Thyroid gland (tissue), 4 donors: ENCODE measurements around the gene BACH2. TPM values are rescaled to one million over a fixed set of nuclear protein-coding genes. Genes with fewer than 3 reads are reported as not detected.

Source experiments
- DNase-seq, 2 donors: peaks; one replicate each; pipeline ENCODE4 v3.0.0-alpha.2; 2019
- H3K27ac ChIP-seq, 3 donors: fragments of 200-600 bp; sonication (generic); 1 replicate in 2 of 3; 2 replicates in 1 of 3; pipeline ENCODE4 v1.5.1; 2016 to 2019; ENCODE audit warnings: mild to moderate bottlenecking in 1 of 3, moderate library complexity in 1 of 3
- H3K27me3 ChIP-seq: fragments of 200-600 bp; sonication (generic); one replicate; pipeline ENCODE4 v1.5.1; 2019
- H3K36me3 ChIP-seq, 2 donors: fragments of 200-600 bp; sonication (generic); one replicate each; pipeline ENCODE4 v1.5.1; 2016 to 2019
- H3K4me1 ChIP-seq, 2 donors: fragments of 200-600 bp; sonication (generic); one replicate each; pipeline ENCODE4 v1.5.1; 2017 to 2019
- H3K4me3 ChIP-seq, 3 donors: fragments of 200-600 bp; sonication (generic); replicated peaks in 1 of 3; 1 replicate in 2 of 3; 2 replicates in 1 of 3; pipeline ENCODE4 v1.5.1; 2016; ENCODE audit warnings: mild to moderate bottlenecking in 1 of 3
- H3K9me3 ChIP-seq: fragments of 200-600 bp; sonication (generic); one replicate; pipeline ENCODE4 v1.5.1; 2017
- CTCF ChIP-seq, 6 experiments: fragments of 200-600 bp in 3 of 6; fragments of 450-650 bp in 3 of 6; sonication (generic) in 3 of 6; IDR thresholded peaks; one replicate each; pipeline ENCODE4 v1.5.1; 2016 to 2019; ENCODE audit warnings: antibody characterized with exemption in 6 of 6, mild to moderate bottlenecking in 2 of 6, inconsistent platforms in 1 of 6, moderate library complexity in 1 of 6
- POLR2A ChIP-seq, 2 donors: fragments of 450-650 bp; IDR thresholded peaks; one replicate each; pipeline ENCODE4 v1.6.1; 2017; ENCODE audit warnings: antibody characterized with exemption in 2 of 2, mild to moderate bottlenecking in 2 of 2, moderate library complexity in 1 of 2
- WGBS, 2 donors: methylation state at CpG; one replicate each; pipeline ENCODE4 v1.1.5; 2017; 5-methylcytosine and 5-hydroxymethylcytosine counted together
- intact Hi-C: fragments of 100-400 bp; cut with DNase I; formaldehyde crosslinking; loops from one replicate; pipeline ENCODE4 v1.15.1; 2023
- total RNA-seq, 4 donors: library from RNA; depleted of rRNA; stranded (reverse); fragments of >200 nt; gene quantifications; one replicate each; pipeline ENCODE4 v1.2.3, GENCODE V29; 2016

BACH2 gene
- total RNA-seq, 4 donors from 2014 or later: 0.98 to 6.6 (median 3.9) TPM

GRCh38 chr6:90301816-90302215 lies 5.2 kb upstream of the BACH2 start:
- Histone ChIP-seq H3K4me3 (no peak overlapping the region), H3K36me3 (no peaks in the 10 kb centered on the region), H3K9me3 (no peaks in the 10 kb centered on the region), H3K27ac (no peak overlapping the region), H3K27me3 (no peaks in the 10 kb centered on the region), H3K4me1 (no peaks in the 10 kb centered on the region)
- TF ChIP-seq CTCF (IDR thresholded peaks at IDR 0.05) (no peak), POLR2A (IDR thresholded peaks at IDR 0.05) (no peak)
- no peak for DNase-seq
- intact Hi-C loops: no loop called here
- WGBS, 2 donors: 87 to 91% methylated on average over 1 of the region's 1 CpG

GRCh38 chr6:90298459-90299053 lies 1.9 kb upstream of the BACH2 start:
- TF ChIP-seq POLR2A (IDR thresholded peaks at IDR 0.05) (no peak), CTCF (IDR thresholded peaks at IDR 0.05) (no peak)
- no peak overlapping the region for H3K4me3 ChIP-seq
- intact Hi-C loops: loop anchor here (5.0 to 10.0 kb wide), 4 partner anchors 74 to 314 kb away; no protein-coding TSS in a partner anchor
- H3K36me3 ChIP-seq: no peaks in the 10 kb centered on the region
- H3K27me3 ChIP-seq: no peaks in the 10 kb centered on the region
- H3K27ac ChIP-seq: no peak overlapping the region
- peaks cover 7% of the 10 kb centered on the region in 2 donors for H3K4me1 ChIP-seq
- 92 to 93% methylated on average over 7 of the region's 7 CpGs for WGBS, 2 donors
- H3K9me3 ChIP-seq: no peaks in the 10 kb centered on the region
- DNase-seq: no peak

GRCh38 chr6:90297867-90298381 lies 1.3 kb upstream of the BACH2 start:
- TF ChIP-seq POLR2A (IDR thresholded peaks at IDR 0.05) (no peak), CTCF (IDR thresholded peaks at IDR 0.05) (no peak)
- intact Hi-C loops: loop anchor here (5.0 to 10.0 kb wide), 4 partner anchors 74 to 313 kb away; no protein-coding TSS in a partner anchor
- no peak overlapping the region for H3K4me3 ChIP-seq

GRCh38 chr6:90297115-90297866 lies 648 bp upstream of the BACH2 start:
- peaks cover 7% of the 10 kb centered on the region in 2 donors for H3K4me1 ChIP-seq
- no peaks in the 10 kb centered on the region for H3K9me3 ChIP-seq
- no peaks in the 10 kb centered on the region for H3K36me3 ChIP-seq
- H3K27me3 ChIP-seq: no peaks in the 10 kb centered on the region
- TF ChIP-seq CTCF (IDR thresholded peaks at IDR 0.05) (no peak), POLR2A (IDR thresholded peaks at IDR 0.05) (no peak)
- WGBS, 2 donors: 45 to 51% methylated on average over 15 to 16 of the region's 31 CpGs
- intact Hi-C loops: loop anchor here (5.0 to 10.0 kb wide), 4 partner anchors 75 to 312 kb away; no protein-coding TSS in a partner anchor
- peak overlapping the region in 2 of 3 donors; percentile 21 to 87 for H3K4me3 ChIP-seq
- peak overlapping the region; percentile 36 to 83 (median 71) for H3K27ac ChIP-seq
- no peak for DNase-seq

More at GRCh38 chr6:90297867-90298381, 1.3 kb upstream of the BACH2 start:
- H3K4me1 ChIP-seq: peaks cover 7% of the 10 kb centered on the region in 2 donors
- H3K27ac ChIP-seq: no peak overlapping the region
- no peaks in the 10 kb centered on the region for H3K9me3 ChIP-seq
- H3K36me3 ChIP-seq: no peaks in the 10 kb centered on the region
- WGBS, 2 donors: 77 to 81% methylated on average over 9 of the region's 9 CpGs
- no peak for DNase-seq
- H3K27me3 ChIP-seq: no peaks in the 10 kb centered on the region
